ENCODE measurements around the gene CCDC182.

Gene CCDC182

GRCh38 chr17:57732062-57732461 is 13.0 kb downstream of the CCDC182 start:
- TF ChIP-seq EGR1 (IDR thresholded peaks at IDR 0.05) (no peak), EP300 (IDR thresholded peaks at IDR 0.05; ENCODE audit: borderline replicate concordance) (no peak), TCF12 (IDR thresholded peaks at IDR 0.05; ENCODE audit: low read depth) (no peak), MAX (IDR thresholded peaks at IDR 0.05) (no peak), CEBPB (IDR thresholded peaks at IDR 0.05) (no peak), NFIC (IDR thresholded peaks at IDR 0.05) (no peak), RAD21 (IDR thresholded peaks at IDR 0.05; ENCODE audit: low read depth) (no peak), YY1 (IDR thresholded peaks at IDR 0.05; ENCODE audit: low read depth) (no peak), CREB1 (IDR thresholded peaks at IDR 0.05; ENCODE audit: low read depth) (no peak), TEAD4 (IDR thresholded peaks at IDR 0.05) (no peak), TAF1 (IDR thresholded peaks at IDR 0.05; ENCODE audit: low read depth) (no peak), FOXM1 (IDR thresholded peaks at IDR 0.05; ENCODE audit: borderline replicate concordance, low read depth) (no peak), ZBTB7A (IDR thresholded peaks at IDR 0.05; ENCODE audit: low read depth) (no peak)
- TF ChIP-seq, protein P1, sequence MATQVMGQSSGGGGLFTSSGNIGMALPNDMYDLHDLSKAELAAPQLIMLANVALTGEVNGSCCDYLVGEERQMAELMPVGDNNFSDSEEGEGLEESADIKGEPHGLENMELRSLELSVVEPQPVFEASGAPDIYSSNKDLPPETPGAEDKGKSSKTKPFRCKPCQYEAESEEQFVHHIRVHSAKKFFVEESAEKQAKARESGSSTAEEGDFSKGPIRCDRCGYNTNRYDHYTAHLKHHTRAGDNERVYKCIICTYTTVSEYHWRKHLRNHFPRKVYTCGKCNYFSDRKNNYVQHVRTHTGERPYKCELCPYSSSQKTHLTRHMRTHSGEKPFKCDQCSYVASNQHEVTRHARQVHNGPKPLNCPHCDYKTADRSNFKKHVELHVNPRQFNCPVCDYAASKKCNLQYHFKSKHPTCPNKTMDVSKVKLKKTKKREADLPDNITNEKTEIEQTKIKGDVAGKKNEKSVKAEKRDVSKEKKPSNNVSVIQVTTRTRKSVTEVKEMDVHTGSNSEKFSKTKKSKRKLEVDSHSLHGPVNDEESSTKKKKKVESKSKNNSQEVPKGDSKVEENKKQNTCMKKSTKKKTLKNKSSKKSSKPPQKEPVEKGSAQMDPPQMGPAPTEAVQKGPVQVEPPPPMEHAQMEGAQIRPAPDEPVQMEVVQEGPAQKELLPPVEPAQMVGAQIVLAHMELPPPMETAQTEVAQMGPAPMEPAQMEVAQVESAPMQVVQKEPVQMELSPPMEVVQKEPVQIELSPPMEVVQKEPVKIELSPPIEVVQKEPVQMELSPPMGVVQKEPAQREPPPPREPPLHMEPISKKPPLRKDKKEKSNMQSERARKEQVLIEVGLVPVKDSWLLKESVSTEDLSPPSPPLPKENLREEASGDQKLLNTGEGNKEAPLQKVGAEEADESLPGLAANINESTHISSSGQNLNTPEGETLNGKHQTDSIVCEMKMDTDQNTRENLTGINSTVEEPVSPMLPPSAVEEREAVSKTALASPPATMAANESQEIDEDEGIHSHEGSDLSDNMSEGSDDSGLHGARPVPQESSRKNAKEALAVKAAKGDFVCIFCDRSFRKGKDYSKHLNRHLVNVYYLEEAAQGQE (IDR thresholded peaks at IDR 0.05; ENCODE audit: low read depth) = no peak
- TF ChIP-seq, protein P2, sequence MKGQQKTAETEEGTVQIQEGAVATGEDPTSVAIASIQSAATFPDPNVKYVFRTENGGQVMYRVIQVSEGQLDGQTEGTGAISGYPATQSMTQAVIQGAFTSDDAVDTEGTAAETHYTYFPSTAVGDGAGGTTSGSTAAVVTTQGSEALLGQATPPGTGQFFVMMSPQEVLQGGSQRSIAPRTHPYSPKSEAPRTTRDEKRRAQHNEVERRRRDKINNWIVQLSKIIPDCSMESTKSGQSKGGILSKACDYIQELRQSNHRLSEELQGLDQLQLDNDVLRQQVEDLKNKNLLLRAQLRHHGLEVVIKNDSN (IDR thresholded peaks at IDR 0.05) = no peak

GRCh38 chr17:57730026-57730701 is 14.9 kb downstream of the CCDC182 start:
- TF ChIP-seq EGR1 (IDR thresholded peaks at IDR 0.05) = no peak
- TF ChIP-seq MAX (IDR thresholded peaks at IDR 0.05) = no peak
- no peak for TF ChIP-seq TEAD4 (IDR thresholded peaks at IDR 0.05)
- TF ChIP-seq EP300 (IDR thresholded peaks at IDR 0.05; ENCODE audit: borderline replicate concordance) = no peak
- no peak for TF ChIP-seq TCF12 (IDR thresholded peaks at IDR 0.05; ENCODE audit: low read depth)
- no peak for TF ChIP-seq NFIC (IDR thresholded peaks at IDR 0.05)
- TF ChIP-seq, protein P1 (IDR thresholded peaks at IDR 0.05; ENCODE audit: low read depth) = no peak
- no peak for TF ChIP-seq RAD21 (IDR thresholded peaks at IDR 0.05; ENCODE audit: low read depth)
- no peak for TF ChIP-seq YY1 (IDR thresholded peaks at IDR 0.05; ENCODE audit: low read depth)
- no peak for TF ChIP-seq TAF1 (IDR thresholded peaks at IDR 0.05; ENCODE audit: low read depth)
- TF ChIP-seq ZBTB7A (IDR thresholded peaks at IDR 0.05; ENCODE audit: low read depth) = no peak
- no peak for TF ChIP-seq FOXM1 (IDR thresholded peaks at IDR 0.05; ENCODE audit: borderline replicate concordance, low read depth)
- TF ChIP-seq CEBPB (IDR thresholded peaks at IDR 0.05) = no peak
- TF ChIP-seq, protein P2 (IDR thresholded peaks at IDR 0.05) = no peak

DNA sequence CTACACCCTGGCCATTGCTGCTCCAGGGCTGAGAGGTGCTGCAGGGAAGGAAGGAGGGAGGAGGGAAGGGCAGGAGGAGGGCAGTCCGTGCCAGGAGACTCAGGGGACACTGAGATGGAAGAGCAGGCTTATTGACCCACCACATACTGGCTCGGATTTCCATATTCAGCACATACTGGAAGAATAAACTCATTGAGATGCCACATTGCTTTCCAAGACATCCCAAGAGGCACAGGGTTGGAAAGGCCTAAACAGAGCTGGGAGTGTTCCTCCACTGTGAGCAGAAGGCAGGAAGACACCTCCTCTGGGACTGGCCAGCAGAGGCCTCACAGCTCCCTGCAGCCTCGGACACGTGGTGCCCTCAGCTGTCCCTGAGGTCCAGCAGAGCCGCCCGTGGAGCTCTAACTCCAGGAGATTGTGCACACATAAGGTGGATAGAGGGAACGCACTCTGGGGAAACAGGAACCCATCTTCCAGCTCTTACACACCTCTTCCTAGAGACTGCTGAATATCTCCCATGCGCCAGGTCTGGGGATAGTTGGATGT is 17.4 kb downstream of the CCDC182 start:
- TF ChIP-seq EGR1 (IDR thresholded peaks at IDR 0.05) (no peak), MAX (IDR thresholded peaks at IDR 0.05) (no peak), CREB1 (IDR thresholded peaks at IDR 0.05; ENCODE audit: low read depth) (no peak), ZBTB7A (IDR thresholded peaks at IDR 0.05; ENCODE audit: low read depth) (no peak), TAF1 (IDR thresholded peaks at IDR 0.05; ENCODE audit: low read depth) (no peak), CEBPB (IDR thresholded peaks at IDR 0.05) (no peak), NFIC (IDR thresholded peaks at IDR 0.05) (no peak), EP300 (IDR thresholded peaks at IDR 0.05; ENCODE audit: borderline replicate concordance) (no peak), TEAD4 (IDR thresholded peaks at IDR 0.05) (no peak), YY1 (IDR thresholded peaks at IDR 0.05; ENCODE audit: low read depth) (no peak), FOXM1 (IDR thresholded peaks at IDR 0.05; ENCODE audit: borderline replicate concordance, low read depth) (no peak), RAD21 (IDR thresholded peaks at IDR 0.05; ENCODE audit: low read depth) (no peak), TCF12 (IDR thresholded peaks at IDR 0.05; ENCODE audit: low read depth) (no peak)
- TF ChIP-seq, protein P1 (IDR thresholded peaks at IDR 0.05; ENCODE audit: low read depth) = no peak
- TF ChIP-seq, protein P2 (IDR thresholded peaks at IDR 0.05) = no peak
